ENCODE measurements around the gene CBFB.

DNA sequence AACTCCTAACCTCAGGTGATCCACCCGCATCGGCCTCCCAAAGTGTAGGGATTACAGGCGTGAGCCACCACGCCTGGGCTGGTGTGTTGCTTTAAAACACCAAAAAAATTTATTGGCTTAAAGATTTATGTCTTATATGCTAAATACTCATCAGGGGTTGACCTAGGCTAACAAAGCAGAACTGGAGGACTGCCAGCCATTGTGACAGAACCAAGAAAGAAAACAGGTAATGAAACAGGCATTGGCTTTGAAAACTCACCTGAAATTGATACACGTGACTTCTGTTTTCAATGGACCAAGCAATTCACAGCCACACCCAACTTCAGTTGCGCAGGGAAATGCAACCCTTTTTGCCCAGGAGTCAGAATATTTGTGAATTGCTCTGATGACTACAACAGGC lies 75.9 kb downstream of the CBFB start:
- TF ChIP-seq, protein P1, sequence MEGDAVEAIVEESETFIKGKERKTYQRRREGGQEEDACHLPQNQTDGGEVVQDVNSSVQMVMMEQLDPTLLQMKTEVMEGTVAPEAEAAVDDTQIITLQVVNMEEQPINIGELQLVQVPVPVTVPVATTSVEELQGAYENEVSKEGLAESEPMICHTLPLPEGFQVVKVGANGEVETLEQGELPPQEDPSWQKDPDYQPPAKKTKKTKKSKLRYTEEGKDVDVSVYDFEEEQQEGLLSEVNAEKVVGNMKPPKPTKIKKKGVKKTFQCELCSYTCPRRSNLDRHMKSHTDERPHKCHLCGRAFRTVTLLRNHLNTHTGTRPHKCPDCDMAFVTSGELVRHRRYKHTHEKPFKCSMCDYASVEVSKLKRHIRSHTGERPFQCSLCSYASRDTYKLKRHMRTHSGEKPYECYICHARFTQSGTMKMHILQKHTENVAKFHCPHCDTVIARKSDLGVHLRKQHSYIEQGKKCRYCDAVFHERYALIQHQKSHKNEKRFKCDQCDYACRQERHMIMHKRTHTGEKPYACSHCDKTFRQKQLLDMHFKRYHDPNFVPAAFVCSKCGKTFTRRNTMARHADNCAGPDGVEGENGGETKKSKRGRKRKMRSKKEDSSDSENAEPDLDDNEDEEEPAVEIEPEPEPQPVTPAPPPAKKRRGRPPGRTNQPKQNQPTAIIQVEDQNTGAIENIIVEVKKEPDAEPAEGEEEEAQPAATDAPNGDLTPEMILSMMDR (conservative IDR thresholded peaks at IDR 0.05 in 1 of 2, IDR thresholded peaks at IDR 0.05 in 1 of 2; ENCODE audit: extremely low read depth in 1 of 2, insufficient read depth in 1 of 2, low read depth in 1 of 2, low read length in 2 of 2) = no peak
- no peak for TF ChIP-seq EZH2 (IDR thresholded peaks at IDR 0.05; ENCODE audit: borderline replicate concordance, low read length)

Measured in mammary epithelial cell (primary cell).